Transverse colon (tissue), 4 donors: ENCODE data around the gene PHF21A.

ENCODE experiments used
- EP300 ChIP-seq: sonication (generic); formaldehyde crosslinking; IDR thresholded peaks from one replicate; pipeline ENCODE4 v1.6.1; 2017; ENCODE audit warnings: antibody characterized with exemption, low read depth
- POLR2A ChIP-seq: fragments of 450-650 bp; IDR thresholded peaks from one replicate; pipeline ENCODE4 v1.6.1; 2016; ENCODE audit warnings: antibody characterized with exemption, mild to moderate bottlenecking, moderate library complexity
- POLR2AphosphoS5 ChIP-seq, 3 donors: sonication (generic); formaldehyde crosslinking; IDR thresholded peaks; one replicate each; pipeline ENCODE4 v1.6.1; 2016; ENCODE audit warnings: antibody characterized with exemption in 3 of 3
- TF ChIP-seq, protein P1 (sequence below), 5 experiments: fragments of 200-600 bp in 3 of 5; fragments of 450-650 bp in 2 of 5; sonication (generic) in 3 of 5; IDR thresholded peaks; 1 replicate in 2 of 5; 2 replicates in 3 of 5; pipeline ENCODE4 v1.5.1; 2016 to 2017; ENCODE audit warnings: antibody characterized with exemption in 5 of 5, inconsistent platforms in 3 of 5, mild to moderate bottlenecking in 2 of 5, moderate library complexity in 1 of 5

DNA sequence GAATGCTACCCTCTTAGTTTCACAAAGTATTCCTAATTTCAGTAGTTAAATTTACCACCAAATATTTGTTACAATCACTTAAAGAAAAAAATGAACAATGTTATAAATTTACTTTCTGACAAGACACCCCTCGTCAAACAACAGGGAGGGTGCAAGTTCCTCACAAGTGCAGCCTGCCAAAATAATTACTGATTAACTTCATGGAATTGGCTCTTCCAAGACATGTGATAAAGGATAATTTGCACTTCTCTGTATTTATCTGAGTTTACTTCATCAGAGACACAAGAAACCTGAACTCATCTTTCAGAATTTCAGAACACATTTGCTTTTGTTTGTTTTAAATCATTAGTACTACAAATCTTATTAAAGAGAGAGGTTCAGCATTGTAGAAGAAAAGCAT lies 132.3 kb downstream of the PHF21A start:
- TF ChIP-seq EP300 (no peak), POLR2A (no peak), POLR2AphosphoS5 (IDR thresholded peaks at IDR 0.05) (no peak)
- TF ChIP-seq, protein P1, sequence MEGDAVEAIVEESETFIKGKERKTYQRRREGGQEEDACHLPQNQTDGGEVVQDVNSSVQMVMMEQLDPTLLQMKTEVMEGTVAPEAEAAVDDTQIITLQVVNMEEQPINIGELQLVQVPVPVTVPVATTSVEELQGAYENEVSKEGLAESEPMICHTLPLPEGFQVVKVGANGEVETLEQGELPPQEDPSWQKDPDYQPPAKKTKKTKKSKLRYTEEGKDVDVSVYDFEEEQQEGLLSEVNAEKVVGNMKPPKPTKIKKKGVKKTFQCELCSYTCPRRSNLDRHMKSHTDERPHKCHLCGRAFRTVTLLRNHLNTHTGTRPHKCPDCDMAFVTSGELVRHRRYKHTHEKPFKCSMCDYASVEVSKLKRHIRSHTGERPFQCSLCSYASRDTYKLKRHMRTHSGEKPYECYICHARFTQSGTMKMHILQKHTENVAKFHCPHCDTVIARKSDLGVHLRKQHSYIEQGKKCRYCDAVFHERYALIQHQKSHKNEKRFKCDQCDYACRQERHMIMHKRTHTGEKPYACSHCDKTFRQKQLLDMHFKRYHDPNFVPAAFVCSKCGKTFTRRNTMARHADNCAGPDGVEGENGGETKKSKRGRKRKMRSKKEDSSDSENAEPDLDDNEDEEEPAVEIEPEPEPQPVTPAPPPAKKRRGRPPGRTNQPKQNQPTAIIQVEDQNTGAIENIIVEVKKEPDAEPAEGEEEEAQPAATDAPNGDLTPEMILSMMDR (IDR thresholded peaks at IDR 0.05), result no peak
